ENCODE measurements around the gene PRDM10.

PRDM10 gene

DNA sequence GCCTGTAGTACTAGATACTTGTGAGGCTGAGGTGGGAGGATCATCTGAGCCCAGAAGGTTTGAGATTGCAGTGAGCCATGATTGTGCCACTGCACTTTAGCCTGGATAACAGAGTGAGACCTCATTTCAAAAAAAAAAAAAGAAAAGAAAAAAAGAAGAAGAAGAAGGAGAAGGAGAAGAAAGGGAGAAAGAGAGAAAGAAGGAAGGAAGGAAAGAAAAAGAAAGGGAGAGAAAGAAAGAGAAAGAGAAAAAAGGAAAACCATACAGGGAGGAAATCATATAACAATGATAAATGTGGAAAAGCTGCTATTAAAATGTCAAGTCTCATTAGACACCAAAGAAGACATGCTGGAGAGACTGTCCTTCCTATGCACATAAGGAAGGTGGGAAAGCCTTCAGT is 5.7 kb upstream of the PRDM10 start:
- no peak for DNase-seq

DNA sequence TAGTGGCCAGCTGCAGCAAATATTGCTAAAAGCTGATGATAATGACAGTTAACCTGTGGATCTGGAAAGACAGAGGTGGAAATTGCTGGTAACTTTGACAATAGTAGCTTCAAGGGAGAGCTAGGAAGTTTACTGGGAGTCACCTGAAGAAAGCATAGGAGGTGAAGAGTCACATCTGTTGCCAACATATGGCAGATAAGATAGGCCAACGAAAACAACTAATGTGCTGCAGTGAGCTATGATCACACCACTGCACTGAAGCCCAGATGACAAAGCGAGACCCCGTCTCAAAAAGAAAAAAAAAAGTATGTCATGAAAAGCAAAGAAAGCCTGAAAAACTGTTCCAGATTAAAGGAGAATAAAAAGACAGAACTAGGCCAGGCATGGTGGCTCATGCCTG is 4.3 kb upstream of the PRDM10 start:
- DNase-seq: no peak

DNA sequence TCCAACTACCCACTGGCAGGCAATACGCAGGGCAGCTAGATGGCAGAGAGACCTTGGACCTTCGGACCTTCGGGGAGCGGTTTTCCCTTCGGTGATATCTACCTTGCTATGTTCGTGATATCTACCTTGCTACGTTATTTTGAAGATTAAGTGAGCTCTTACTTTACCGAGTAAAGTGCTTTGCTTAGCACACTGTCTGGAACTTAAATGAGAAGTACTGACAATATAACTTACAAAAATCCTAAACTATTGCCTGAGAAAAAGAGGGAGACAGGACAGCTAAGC is 1.0 kb upstream of the PRDM10 start:
- DNase-seq: no peak

DNA sequence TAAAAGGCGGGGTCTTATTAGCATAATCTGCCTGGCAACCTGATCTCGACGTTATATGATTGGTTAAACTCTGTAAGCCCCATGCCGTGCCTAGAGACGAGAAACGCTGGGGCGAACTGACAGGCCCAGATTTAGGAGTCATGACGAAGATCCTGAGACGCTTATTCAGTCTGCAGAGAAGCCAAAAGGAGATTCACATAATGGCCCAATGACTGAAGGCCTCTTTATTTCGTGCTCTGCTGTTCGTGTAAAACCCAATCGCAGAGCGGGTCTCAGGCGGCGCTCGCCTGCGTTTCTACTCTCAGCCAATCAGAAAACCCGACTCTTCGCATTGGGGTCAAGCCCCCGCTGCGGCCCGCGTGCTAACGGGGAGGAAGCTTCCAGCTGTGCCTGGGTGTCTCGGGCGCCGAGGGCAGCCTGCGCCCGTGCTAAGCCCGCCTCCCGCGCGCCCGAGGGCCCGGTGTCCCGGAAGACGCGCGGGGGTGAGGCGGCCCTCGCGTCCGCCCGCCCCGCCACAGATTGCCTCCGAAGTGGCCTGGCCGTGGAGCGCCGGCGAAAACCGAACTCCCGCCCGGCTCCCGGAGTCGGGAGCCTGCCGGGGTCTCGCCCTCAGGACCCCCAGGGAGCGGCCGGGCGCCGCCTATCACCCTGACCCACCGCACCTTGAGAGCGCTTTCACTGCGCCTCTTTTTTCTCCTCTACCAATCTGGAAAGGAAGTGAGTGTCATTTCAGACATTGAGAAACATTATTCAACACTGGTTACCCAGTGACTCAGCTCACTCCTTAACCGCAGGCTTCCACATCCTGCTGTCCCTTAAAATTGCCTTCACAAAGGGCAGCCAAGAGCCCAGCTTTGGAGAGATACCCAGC is 446 bp upstream of the PRDM10 start:
- DNase-seq: peak; percentile 94

DNA sequence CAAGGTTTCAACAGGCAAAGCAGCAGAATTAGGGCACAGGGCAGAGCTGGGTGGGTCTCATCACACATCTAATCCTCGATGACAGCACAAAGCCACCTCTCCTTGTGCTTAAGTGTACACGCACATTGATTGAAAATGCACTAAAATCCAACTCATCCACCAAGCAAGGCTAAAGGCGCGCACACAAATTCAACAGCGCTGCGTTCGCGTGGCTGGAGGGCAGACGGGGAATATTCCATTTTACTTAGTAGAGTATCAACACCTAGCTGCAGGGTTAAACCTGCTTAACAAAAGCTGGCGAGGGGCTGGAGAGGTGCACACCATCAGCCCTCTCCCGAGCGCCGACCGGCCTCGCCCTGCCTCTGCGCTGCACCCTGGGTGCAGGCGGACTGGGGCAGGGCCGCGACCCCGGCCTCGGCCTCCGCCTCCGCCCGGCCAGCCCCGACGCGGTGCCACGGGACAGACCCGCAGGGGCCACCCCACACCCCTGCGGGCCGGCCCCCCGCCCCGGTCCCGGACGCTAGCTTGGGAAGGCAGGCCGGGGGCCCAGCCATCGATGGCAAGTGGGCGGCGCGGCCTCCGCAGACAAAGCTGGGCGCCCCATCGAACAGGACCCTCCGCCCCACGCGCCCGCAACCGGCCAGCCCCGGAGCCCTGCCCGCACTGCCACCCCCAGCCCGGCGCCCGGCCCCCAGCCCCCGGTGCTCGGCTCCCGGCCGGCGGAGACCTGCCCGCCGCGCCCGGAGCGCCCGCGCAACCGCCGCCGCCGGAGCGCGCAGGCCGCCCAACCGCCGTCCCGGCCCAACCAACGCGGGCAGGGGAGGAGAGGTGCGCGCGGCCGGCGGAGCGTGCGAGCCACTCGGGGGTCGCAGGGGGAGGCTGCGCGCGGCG is 929 bp downstream of the PRDM10 start:
- DNase-seq: peak; percentile 35

DNA sequence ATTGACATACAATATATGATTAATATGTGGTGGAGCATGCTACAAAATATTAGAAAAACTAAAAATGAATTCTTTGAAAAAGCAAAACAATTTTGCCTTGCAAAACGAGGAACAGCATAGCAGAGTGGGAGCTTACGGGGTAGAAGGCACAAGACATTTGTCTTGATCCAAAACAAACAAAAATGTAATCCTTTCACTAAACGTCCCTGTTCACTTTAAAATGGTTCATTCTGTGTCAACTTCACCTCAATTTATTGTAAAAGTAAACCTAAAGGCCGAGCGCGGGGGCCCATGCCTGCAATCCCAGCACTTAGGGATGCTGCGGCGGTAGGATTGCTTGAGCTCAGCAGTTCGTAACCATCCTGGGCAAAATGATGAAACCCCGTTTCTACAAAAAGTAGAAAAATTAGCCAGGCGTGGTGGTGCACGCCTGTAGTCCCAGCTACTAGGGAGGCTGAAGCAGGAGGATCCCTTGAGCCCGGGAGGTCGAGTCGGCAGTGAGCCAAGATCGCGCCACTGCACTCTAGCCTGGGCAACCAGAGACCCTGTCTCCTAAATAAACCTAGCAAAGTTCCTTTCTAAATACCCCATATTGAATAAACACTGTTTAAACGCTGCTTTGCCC is 2.0 kb downstream of the PRDM10 start:
- DNase-seq: no peak

DNA sequence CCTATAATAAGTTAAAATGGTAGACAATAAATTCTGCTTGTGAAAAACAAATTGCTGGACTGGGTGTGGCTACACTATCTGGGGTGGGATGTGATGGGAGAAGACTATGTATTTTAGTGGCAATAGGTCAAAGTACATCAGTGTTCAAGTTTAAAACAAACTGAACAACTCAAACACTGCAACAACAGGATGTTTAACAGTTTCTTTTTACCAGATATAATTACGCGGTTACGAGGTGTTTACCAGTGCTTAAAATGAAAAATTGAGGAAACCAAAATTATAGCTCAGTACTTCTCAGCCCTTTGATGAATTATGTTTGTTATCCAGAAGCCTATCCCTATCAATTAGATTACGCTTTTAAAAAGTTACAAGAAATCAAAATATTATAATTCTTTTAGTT is 3.2 kb downstream of the PRDM10 start:
- no peak for DNase-seq

DNA sequence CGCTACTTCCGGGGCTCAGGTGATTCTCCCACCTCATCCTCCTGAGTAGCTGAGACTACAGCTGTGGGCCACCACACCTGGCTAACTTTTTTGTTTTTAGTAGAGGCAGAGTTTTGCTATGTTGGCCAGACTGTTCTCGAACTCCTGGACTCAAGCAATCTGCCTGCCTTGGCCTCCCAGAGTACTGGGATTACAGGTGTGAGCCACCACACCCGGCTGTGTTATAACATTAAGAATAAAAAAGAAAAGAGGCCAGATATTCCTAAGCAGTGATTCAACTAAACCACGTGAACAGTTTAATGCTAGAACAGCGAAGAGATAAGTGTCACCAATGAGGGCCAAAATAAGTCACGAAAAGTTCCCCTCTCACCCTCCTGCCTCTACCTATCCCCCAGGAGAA is 3.7 kb downstream of the PRDM10 start:
- DNase-seq: no peak

DNA sequence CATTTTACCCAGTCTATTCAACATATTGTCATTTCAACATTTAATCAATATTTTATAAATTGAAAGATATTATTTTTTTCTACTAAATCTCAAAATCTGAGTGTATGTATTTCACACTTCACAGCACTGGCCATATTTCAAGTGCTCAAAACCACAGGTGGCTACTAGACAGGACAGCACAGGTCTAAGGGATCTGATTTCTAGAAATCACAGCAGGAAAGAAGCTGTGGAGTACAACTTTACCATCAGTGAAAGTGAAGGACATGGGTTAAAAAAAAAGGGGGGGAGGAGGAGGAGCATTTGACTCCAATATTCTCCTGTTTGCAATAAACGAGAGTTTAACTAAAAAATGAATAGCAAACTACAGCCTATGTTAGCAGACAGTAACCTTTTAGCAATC is 4.5 kb downstream of the PRDM10 start:
- DNase-seq: no peak

DNA sequence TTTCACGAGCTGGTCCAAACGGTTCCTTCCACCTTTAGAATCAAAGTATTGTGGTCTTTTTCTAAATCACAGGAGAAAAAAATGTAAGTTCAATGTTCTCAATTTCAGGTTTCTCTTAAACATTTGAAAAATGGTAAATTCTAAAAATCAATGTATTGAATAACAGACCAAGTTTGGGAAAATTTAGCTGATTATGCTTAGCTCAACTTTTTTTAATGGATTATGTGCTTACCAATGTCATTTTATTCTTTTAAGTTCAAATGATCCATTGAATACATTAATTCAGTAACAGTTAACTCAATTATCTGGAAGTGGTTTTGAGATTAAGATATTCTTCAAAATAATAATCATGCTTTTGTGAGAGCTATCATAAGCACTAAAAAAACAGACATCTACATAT is 5.1 kb downstream of the PRDM10 start:
- no peak for DNase-seq

DNA sequence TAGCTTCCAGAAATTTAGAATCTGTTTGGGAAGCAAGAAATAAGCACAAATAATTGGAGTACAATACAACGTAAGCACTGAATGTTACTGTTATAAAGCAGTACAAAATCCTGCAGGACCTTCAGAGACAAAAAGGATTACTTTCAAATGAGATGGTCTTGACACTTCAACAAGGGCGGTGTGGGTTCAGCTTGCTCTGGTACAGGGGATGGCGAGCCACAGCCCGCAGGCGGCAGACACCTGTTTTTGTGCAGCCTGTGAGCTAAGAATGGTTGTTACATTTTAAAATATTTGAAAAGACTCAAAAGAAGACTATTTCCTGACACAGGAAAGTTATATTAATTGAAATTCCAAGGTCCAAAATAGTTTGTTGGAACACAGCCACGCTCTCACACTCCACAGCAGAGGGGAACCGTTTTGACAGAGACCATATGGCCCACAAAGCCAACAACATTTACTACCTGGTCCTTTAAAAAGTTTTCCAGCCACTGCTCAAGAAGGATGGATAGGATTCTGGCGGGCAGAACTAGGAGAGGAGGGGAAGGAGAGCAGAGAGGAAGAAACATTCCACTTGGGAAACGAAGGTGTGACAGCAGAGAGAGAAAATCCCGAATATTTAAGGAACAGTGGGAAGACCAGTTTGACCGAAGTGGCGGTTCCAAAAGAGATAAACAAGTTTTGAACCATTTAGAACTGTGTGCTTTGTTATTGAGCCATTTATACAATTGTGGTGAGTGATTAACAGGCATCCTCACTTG is 6.3 kb downstream of the PRDM10 start:
- no peak for DNase-seq

DNA sequence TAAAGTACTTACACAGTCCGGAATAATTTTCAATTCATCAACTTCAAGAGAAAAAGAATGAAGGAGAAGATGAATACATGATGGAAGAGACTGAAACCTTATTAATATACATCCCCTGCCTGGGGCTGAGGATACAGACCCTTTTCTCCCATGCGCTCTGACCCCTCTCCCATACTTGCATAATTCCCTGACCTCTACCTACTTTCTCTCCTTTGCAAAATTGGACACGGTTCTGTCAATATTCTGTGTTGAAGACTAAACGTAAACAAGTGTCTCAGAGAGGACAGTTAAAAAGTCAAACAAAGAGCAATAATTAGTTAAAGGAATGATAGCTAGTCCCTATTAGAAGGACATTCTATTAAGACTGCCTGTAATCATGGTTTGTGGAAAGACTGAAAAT is 7.5 kb downstream of the PRDM10 start:
- no peak for DNase-seq

DNA sequence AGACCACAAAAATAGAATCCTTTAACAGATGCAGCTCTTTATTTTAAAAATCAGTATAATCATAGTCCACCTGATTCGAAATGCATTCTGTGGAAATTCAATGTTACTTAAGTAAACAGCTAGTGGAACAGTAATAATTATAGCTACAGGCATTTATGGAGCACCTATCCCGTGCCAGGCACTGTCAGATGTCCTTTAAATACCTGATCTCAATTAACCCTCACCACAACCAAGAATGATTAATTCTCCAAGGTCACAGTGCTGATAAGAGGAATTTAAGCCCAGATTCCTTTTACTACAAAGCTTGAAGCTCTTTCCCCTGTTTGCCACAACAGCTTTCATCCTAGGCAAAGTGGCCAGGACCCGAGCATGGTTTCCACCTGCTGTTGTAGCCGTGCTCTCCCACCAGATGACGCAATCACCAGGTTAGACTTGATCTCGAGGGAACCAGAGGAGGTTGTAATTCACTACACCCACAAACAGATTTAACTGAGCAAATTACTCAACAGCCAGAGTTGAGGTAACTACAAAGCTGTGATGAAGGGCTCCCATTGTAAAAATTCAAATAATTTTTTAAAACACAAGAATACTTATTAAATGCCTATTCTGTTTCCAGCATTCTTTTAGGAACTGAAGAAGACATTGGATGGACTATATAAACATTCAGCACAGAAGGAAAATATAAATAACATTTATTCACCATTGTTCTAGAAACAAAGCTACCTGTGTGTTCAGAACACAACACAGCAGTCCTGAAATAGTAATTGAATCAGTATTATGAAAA is 10.3 kb downstream of the PRDM10 start:
- peak; percentile 34 for DNase-seq

DNA sequence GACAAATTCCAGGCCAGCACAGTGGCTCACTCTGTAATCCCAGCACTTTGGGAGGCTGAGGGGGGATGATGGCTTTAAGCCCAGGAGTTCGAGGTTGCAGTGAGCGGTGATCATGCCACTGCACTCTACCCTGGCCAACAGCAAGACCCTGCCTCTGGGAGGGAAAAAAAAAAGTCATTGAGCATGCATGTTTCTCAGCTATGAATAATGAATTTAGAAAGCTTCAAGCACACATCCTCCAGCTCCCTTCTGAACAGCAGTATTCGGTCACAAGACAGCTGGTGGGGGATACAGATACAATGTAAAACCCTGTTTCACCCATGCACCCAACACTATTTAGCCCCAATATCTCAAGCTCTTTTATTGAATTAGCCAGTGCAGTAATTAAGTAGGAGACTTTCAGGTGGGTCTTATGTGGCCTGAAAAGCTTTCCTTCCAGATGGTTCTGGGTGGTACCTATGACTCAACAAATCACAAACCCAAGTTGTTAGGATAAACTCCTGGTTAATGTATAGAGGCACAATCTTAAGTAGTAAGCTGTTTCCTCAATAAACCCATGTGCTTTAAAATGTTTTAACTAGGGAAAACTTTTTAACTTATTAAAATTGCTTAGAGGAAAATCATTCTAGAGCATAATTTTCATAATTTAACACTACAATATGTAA is 13.4 kb downstream of the PRDM10 start:
- no peak for DNase-seq

DNA sequence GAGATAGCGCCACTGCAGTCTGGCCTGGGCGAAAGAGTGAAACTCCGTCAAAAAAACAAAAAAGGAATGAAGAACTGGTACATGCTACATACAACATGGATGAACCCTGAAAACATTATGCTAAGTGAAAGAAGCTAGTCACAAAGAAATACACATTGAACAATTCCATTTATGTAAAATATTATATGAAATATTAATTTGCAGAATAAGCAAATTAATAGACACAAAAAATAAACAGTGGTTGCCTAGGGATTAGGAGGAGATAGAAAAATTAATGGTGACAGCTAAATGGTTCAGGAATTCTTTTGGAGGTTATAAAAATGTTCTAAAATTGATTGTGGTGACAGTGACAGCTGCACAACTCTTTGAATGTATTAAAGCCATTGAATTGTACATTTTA is 14.7 kb downstream of the PRDM10 start:
- no peak for DNase-seq

DNA sequence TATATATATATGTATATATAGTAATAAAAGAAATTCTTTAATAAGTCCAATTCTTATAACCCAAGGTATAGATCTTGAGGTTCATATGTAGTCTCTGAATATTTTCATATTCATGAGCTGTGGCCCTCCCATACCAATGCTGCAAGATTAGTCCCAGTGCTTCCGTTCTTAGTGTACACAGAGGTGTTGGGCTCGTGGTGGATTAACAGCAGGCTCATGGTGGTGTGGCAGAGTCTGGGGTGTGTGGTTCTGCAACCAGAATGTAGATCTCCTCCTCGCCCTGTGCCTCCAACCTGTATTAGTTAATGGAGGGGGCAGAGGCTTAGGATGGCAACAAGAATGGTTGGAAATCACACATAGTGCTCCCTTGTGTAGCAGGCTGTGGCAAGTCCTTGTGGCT is 16.8 kb downstream of the PRDM10 start:
- no peak for DNase-seq

DNA sequence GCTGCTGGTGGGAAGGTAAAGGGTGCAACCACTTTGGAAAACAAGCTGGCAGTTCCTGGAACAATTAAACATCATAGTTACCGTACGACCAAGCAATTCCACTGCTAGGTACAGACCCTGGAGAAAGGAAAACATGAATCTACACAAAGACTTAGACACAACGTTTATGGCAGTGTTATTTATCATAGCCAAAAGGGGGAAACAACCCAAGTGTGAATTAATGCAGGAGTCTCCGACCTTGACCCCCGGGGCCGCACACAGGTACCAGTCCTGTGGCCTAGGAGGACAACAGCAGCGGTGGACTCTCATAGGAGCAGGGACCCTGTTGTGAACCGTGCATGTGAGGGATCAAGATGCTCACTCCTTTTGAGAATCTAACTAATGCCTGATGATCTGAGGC is 22.5 kb downstream of the PRDM10 start:
- DNase-seq: no peak

DNA sequence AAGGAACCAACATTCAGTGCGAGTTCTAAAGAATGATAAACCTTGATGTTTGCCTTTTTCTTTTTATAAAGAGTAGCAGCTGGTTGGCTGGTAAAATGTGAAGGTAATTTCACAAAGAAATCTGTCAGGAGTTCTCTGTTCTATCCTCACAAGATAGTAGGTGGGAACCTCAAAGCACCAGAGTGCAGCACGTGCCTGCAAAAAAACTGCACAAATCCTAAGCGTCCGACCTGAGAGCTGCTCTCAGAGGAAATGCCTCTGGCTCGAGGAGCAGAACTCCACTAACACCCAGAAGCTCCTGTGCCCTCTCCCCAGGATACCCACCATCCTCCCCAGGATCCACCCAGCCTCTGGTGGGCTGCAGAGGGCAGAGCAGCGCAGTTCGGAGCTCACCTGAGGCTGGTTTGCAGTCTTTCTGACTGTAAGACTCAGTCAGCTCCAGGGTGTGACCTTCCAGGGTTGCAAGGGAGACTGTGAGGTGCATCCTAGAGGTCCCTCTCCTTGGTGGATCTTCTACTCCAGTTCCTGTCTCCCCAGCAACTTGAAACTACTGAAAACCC is 23.5 kb downstream of the PRDM10 start:
- DNase-seq: no peak

DNA sequence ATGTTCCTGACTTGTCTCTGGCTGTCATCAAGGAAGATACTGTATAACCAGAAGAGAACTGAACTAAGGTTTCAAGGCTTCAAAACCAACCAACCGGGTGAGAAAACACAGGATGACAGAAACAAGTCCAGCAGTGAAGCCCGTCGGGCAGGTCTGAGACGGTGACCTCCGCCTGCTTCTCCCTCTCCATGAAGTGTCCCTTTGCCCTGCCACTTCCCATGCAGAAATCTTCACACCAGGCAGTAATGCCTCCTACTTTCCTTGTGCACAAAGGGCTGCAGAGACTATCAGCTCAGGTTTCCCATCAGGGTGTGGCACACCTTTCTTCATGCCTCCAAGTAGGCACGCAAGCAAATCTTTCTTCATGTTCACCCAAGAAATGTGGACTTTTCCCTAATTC is 24.2 kb downstream of the PRDM10 start:
- no peak for DNase-seq

DNA sequence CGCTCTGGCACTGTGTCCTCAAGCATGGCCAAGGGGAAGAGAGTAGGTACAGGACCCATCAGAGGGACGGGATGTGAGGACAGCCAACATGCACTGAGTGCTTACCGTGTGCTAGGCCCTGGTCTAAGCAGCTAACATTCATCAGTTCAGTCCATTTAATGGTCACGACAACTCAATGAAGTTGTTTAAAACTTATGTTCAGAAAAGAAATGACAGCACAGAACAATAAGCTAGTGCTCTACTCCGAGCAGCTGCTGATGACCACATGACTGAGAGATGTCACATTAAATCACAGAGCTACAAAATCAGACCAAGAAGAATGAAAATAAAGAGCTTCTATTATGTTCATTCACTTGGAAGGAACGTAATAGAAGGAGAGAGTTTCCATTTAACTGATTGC is 26.3 kb downstream of the PRDM10 start:
- no peak for DNase-seq

DNA sequence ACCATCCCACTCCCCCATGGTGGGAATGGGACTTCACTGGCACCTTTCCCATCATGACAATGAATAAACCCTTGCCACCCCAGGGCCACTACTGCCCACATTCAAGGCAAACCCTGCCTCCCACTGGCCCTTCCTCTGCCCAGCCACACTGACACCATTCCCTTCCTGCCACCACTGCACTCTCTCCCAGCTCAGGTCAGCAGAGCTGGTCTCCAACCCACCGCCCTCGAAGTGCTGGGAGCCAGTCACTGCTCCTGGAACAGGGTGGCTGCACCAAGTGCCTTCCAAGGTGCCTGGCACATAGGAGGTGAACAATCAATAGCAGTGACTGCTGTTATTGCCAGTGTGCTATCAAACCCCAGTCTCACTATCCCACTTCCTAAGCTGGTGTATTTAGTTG is 27.1 kb downstream of the PRDM10 start:
- DNase-seq: no peak

Data from activated CD4-positive, alpha-beta T cell treated with anti-CD3 and anti-CD28 coated beads, Interleukin-10, Interleukin-2, amounts not matched to agents 100 ng/mL and 50 ng/mL, durations not matched to agents 16 hours and 8 hours (primary cell).